HG03108 (cell line): Measurements from ENCODE around the gene PCSK1N.

Source experiments
- ATAC-seq: cut with Tn5 transposase; IDR thresholded peaks from one replicate; pipeline ENCODE4 v1.9.1; 2021; ENCODE audit warnings: moderate library complexity; ENCODE audit not compliant: unreplicated experiment

Gene PCSK1N

GRCh38 chrX:48791063-48791820 is 44.2 kb downstream of the PCSK1N start:
- ATAC-seq: no peak

- no peak for ATAC-seq
Observed at GRCh38 chrX:48790477-48790876, 44.9 kb downstream of the PCSK1N start.

GRCh38 chrX:48789366-48790220 is 45.8 kb downstream of the PCSK1N start:
- no peak for ATAC-seq

- ATAC-seq: no peak
Observed at GRCh38 chrX:48787505-48788443, 47.6 kb downstream of the PCSK1N start.

GRCh38 chrX:48786825-48787504 is 48.4 kb downstream of the PCSK1N start:
- ATAC-seq: no peak

- ATAC-seq: no peak
Observed at GRCh38 chrX:48786341-48786800, 49.0 kb downstream of the PCSK1N start, which contains the start of gene GATA1. Gene GATA1, plus strand, starts transcription at chrX:48786590. Its CDS starts 4,520 bp downstream, at chrX:48791110.

GRCh38 chrX:48785540-48786214 is 49.7 kb downstream of the PCSK1N start:
- no peak for ATAC-seq

- ATAC-seq: no peak
Observed at GRCh38 chrX:48785186-48785539, 50.2 kb downstream of the PCSK1N start.

- no peak for ATAC-seq
Observed at GRCh38 chrX:48784726-48785125, 50.7 kb downstream of the PCSK1N start.

- ATAC-seq: no peak
Observed at GRCh38 chrX:48782795-48783194, 52.6 kb downstream of the PCSK1N start.

- ATAC-seq: no peak
Observed at GRCh38 chrX:48782216-48782615, 53.2 kb downstream of the PCSK1N start.

- ATAC-seq: no peak
Observed at GRCh38 chrX:48781705-48782104, 53.7 kb downstream of the PCSK1N start.
